ENCODE measurements around the gene MYOG.

DNA sequence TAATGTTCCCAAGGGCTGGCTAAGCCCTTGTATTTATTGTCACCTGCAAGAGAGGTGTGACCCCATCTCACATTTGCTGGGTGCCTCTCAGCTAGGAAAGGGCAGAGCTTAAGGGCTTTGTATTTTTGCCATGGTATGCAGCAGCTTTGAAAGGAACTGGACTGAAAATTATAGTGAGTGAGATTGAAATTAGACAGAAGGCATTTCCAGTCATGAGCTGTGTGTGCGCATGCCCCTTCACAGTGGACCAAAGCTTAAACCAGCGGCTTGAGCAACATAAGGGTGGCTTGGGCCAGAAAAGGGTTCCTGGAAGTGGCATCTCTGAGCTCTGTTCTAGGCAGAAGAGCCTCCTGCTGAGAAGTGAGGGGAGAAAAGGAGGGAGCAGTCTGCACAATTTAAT is 19.8 kb downstream of the MYOG start:
- no peak for TF ChIP-seq POLR2A (IDR thresholded peaks at IDR 0.05)
- TF ChIP-seq, protein P1, sequence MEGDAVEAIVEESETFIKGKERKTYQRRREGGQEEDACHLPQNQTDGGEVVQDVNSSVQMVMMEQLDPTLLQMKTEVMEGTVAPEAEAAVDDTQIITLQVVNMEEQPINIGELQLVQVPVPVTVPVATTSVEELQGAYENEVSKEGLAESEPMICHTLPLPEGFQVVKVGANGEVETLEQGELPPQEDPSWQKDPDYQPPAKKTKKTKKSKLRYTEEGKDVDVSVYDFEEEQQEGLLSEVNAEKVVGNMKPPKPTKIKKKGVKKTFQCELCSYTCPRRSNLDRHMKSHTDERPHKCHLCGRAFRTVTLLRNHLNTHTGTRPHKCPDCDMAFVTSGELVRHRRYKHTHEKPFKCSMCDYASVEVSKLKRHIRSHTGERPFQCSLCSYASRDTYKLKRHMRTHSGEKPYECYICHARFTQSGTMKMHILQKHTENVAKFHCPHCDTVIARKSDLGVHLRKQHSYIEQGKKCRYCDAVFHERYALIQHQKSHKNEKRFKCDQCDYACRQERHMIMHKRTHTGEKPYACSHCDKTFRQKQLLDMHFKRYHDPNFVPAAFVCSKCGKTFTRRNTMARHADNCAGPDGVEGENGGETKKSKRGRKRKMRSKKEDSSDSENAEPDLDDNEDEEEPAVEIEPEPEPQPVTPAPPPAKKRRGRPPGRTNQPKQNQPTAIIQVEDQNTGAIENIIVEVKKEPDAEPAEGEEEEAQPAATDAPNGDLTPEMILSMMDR (IDR thresholded peaks at IDR 0.05) = no peak

Measured in adrenal gland (tissue), 5 donors.